GM23338 (cell line): ENCODE data around the gene LYRM9. TPM values are rescaled to one million over a fixed set of nuclear protein-coding genes. Genes with fewer than 3 reads are reported as not detected.

Experiments
- ATAC-seq: fragments of 200-7000 bp; cut with Tn5 transposase; 3 replicates; pipeline ENCODE4 v1.9.1; 2020
- DNase-seq: peaks from one replicate; pipeline ENCODE4 v3.0.0-alpha.2; 2015; ENCODE audit warnings: low spot score
- H2AFZ ChIP-seq: fragments of 200-600 bp; sonication (generic); 2 replicates; pipeline ENCODE4 v1.8.0; 2016; ENCODE audit warnings: antibody characterized with exemption, mild to moderate bottlenecking, moderate library complexity
- H3F3A ChIP-seq: fragments of 200-600 bp; sonication (generic); replicated peaks from 2 replicates; pipeline ENCODE4 v1.8.0; 2017; ENCODE audit warnings: antibody characterized with exemption, mixed run types, low read depth
- H3K27ac ChIP-seq: fragments of 200-600 bp; sonication (generic); 2 replicates; pipeline ENCODE4 v1.6.1; 2016; ENCODE audit warnings: low read depth
- H3K27me3 ChIP-seq: fragments of 200-600 bp; sonication (generic); 2 replicates; pipeline ENCODE4 v1.8.0; 2016; ENCODE audit warnings: mild to moderate bottlenecking, mixed run types, moderate library complexity; ENCODE audit not compliant: insufficient read depth
- H3K36me3 ChIP-seq: fragments of 200-600 bp; sonication (generic); 2 replicates; pipeline ENCODE4 v1.8.0; 2016; ENCODE audit warnings: mild to moderate bottlenecking; ENCODE audit not compliant: insufficient read depth
- H3K4me1 ChIP-seq: fragments of 200-600 bp; sonication (generic); 2 replicates; pipeline ENCODE4 v1.8.0; 2016; ENCODE audit warnings: mild to moderate bottlenecking, moderate library complexity; ENCODE audit not compliant: insufficient read depth
- H3K4me2 ChIP-seq: fragments of 200-600 bp; sonication (generic); 2 replicates; pipeline ENCODE4 v1.7.1; 2017; ENCODE audit warnings: mixed run types
- H3K4me3 ChIP-seq: fragments of 200-600 bp; sonication (generic); 2 replicates; pipeline ENCODE4 v1.6.1; 2016; ENCODE audit warnings: mixed run types
- H3K79me2 ChIP-seq: fragments of 200-600 bp; sonication (generic); replicated peaks from 2 replicates; pipeline ENCODE4 v1.8.0; 2017; ENCODE audit warnings: mild to moderate bottlenecking; ENCODE audit not compliant: insufficient read depth
- H3K9me2 ChIP-seq: fragments of 200-600 bp; sonication (generic); 2 replicates; pipeline ENCODE4 v1.8.0; 2017; ENCODE audit not compliant: insufficient read depth
- H4K20me1 ChIP-seq: fragments of 200-600 bp; sonication (generic); replicated peaks from 2 replicates; pipeline ENCODE4 v1.8.0; 2017; ENCODE audit warnings: mild to moderate bottlenecking; ENCODE audit not compliant: insufficient read depth
- H3K27ac Mint-ChIP-seq: 2 replicates; pipeline ENCODE4 v1.8.0; 2020; ENCODE audit warnings: inconsistent platforms, mild to moderate bottlenecking, moderate library complexity, mixed read lengths
- H3K27me3 Mint-ChIP-seq: 3 replicates; pipeline ENCODE4 v1.8.0; 2022; ENCODE audit warnings: low read depth, mild to moderate bottlenecking, moderate library complexity, mixed read lengths, inconsistent platforms; ENCODE audit not compliant: insufficient read depth, poor library complexity
- H3K36me3 Mint-ChIP-seq: 3 replicates; pipeline ENCODE4 v1.8.0; 2021; ENCODE audit warnings: low read depth, mild to moderate bottlenecking, inconsistent platforms, moderate library complexity, mixed read lengths
- H3K4me1 Mint-ChIP-seq: 3 replicates; pipeline ENCODE4 v1.8.0; 2020; ENCODE audit warnings: mild to moderate bottlenecking, inconsistent platforms, mixed read lengths
- H3K4me3 Mint-ChIP-seq: 3 replicates; pipeline ENCODE4 v1.8.0; 2021; ENCODE audit warnings: moderate library complexity, mild to moderate bottlenecking, inconsistent platforms, mixed read lengths
- H3K9me3 Mint-ChIP-seq: 3 replicates; pipeline ENCODE4 v1.8.0; 2020; ENCODE audit warnings: moderate library complexity, mild to moderate bottlenecking, inconsistent platforms, mixed read lengths
- CREB1 ChIP-seq: fragments of 250-450 bp; sonication (Bioruptor Pico); IDR thresholded peaks from 2 replicates; pipeline ENCODE4 v1.5.0; 2020; ENCODE audit warnings: low read depth, mild to moderate bottlenecking, moderate library complexity
- CTCF ChIP-seq, 2 experiments: fragments of 200-600 bp in 1 of 2; sonication (generic) in 1 of 2; conservative IDR thresholded peaks; 2 replicates each; pipeline versions ENCODE4 v1.5.1 to v1.6.1; 2016 to 2017; ENCODE audit warnings: antibody characterized with exemption in 2 of 2, low read depth in 2 of 2, mild to moderate bottlenecking in 2 of 2, moderate library complexity in 1 of 2
- ETS1 ChIP-seq: IDR thresholded peaks from 2 replicates; pipeline ENCODE4 v1.6.1; 2016; ENCODE audit warnings: antibody characterized with exemption
- EZH2 ChIP-seq: fragments of 200-600 bp; sonication (generic); IDR thresholded peaks from one replicate; pipeline ENCODE4 v1.8.0; 2017; ENCODE audit warnings: antibody characterized with exemption, mild to moderate bottlenecking, low read depth; ENCODE audit not compliant: unreplicated experiment
- EZH2phosphoT487 ChIP-seq: fragments of 200-600 bp; sonication (generic); IDR thresholded peaks from one replicate; pipeline ENCODE4 v1.8.1; 2018; ENCODE audit warnings: antibody characterized with exemption; ENCODE audit not compliant: unreplicated experiment
- JUNB ChIP-seq: IDR thresholded peaks from one replicate; pipeline ENCODE4 v1.6.1; 2016; ENCODE audit warnings: antibody characterized with exemption; ENCODE audit not compliant: unreplicated experiment
- NANOG ChIP-seq: IDR thresholded peaks from 2 replicates; pipeline ENCODE4 v1.6.1; 2016; ENCODE audit warnings: antibody characterized with exemption, borderline replicate concordance
- POLR2AphosphoS5 ChIP-seq: IDR thresholded peaks from 2 replicates; pipeline ENCODE4 v1.6.1; 2016; ENCODE audit warnings: antibody characterized with exemption, low read depth
- REST ChIP-seq: IDR thresholded peaks from one replicate; pipeline ENCODE4 v1.6.1; 2018; ENCODE audit warnings: antibody characterized with exemption; ENCODE audit not compliant: unreplicated experiment
- STAT1 ChIP-seq: IDR thresholded peaks from one replicate; pipeline ENCODE4 v1.6.1; 2016; ENCODE audit warnings: antibody characterized with exemption; ENCODE audit not compliant: unreplicated experiment
- ZNF114 ChIP-seq: fragments of 250-450 bp; sonication (Bioruptor Pico); IDR thresholded peaks from 2 replicates; pipeline ENCODE4 v1.5.0; 2020; ENCODE audit warnings: mild to moderate bottlenecking, moderate library complexity
- ZNF331 ChIP-seq: fragments of 250-450 bp; sonication (Bioruptor Pico); IDR thresholded peaks from 2 replicates; pipeline ENCODE4 v1.5.0; 2020; ENCODE audit warnings: low read depth, mild to moderate bottlenecking, moderate library complexity
- polyA plus RNA-seq: library from polyadenylated mRNA; unstranded; fragments of >200 nt; fragmentation: Nextera tagmentation; extraction: Ambion mirVana; gene quantifications from 2 replicates; pipeline ENCODE4 v1.2.1, GENCODE V29; 2016
- total RNA-seq: library from RNA; depleted of rRNA; stranded (reverse); fragments of >200 nt; shearing (Covaris generic); gene quantifications from 2 replicates; pipeline ENCODE4 v1.2.3, GENCODE V29; 2014
- TF ChIP-seq, protein P1 (sequence below): fragments of 250-450 bp; sonication (Bioruptor Pico); IDR thresholded peaks from 2 replicates; pipeline ENCODE4 v1.5.0; 2020; ENCODE audit warnings: mild to moderate bottlenecking, moderate library complexity

Gene LYRM9
- total and polyA plus RNA-seq, 2 experiments from 2014 or later, result 4.7 to 6.2 TPM

DNA sequence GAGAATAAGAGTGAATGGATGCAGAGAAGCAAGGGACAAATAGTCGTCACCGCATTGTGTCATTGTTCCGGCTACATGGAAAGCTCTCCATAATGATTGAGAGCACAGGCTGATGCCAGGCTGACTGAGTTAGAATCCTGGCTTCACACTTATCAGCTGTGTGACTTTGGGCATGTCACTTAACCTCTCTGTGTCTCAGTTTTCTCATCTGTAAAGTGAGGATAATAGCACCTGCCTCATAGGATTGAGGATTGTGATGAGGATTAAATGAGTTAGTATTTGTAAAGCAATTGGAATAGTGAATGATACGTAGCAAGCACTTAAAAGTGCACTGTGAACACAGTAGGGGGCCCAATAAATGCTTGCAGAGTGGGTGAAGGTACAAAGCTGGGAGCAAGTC is 45.7 kb upstream of the LYRM9 start:
- H4K20me1 ChIP-seq, result no peaks in the 10 kb centered on the region

More for the DNA sequence above, 45.7 kb upstream of the LYRM9 start:
- Histone ChIP-seq H2AFZ (no peak overlapping the region), H3K36me3 (no peaks in the 10 kb centered on the region; the same call in 1 of the 2 replicates), H3K4me3 (no peak overlapping the region), H3F3A (no peaks in the 10 kb centered on the region), H3K79me2 (no peaks in the 10 kb centered on the region), H3K27me3 (no peaks in the 10 kb centered on the region), H3K27ac (no peak overlapping the region), H3K9me2 (no peaks in the 10 kb centered on the region), H3K4me1 (peaks cover 54% of the 10 kb centered on the region), H3K4me2 (no peak overlapping the region)
- peaks cover 42% of the 10 kb centered on the region for H3K4me1 Mint-ChIP-seq
- H3K27me3 Mint-ChIP-seq, result peaks cover 6% of the 10 kb centered on the region
- H3K36me3 Mint-ChIP-seq, result peaks cover 5% of the 10 kb centered on the region; the same call in 1 of the 3 replicates
- DNase-seq, result no peak
- TF ChIP-seq EZH2, result no peak
- TF ChIP-seq JUNB, result no peak
- no peak for TF ChIP-seq CTCF (conservative IDR thresholded peaks at IDR 0.05; ENCODE audit: low read depth in 2 of 2)
- TF ChIP-seq ZNF114 (CRISPR knock-in tag), result no peak
- no peak for TF ChIP-seq STAT1
- TF ChIP-seq ETS1, result no peak
- no peak for TF ChIP-seq POLR2AphosphoS5
- no peak for TF ChIP-seq NANOG
- TF ChIP-seq REST, result no peak
- no peak for TF ChIP-seq CREB1 (CRISPR knock-in tag)
- TF ChIP-seq EZH2phosphoT487, result no peak
- TF ChIP-seq, protein P1, sequence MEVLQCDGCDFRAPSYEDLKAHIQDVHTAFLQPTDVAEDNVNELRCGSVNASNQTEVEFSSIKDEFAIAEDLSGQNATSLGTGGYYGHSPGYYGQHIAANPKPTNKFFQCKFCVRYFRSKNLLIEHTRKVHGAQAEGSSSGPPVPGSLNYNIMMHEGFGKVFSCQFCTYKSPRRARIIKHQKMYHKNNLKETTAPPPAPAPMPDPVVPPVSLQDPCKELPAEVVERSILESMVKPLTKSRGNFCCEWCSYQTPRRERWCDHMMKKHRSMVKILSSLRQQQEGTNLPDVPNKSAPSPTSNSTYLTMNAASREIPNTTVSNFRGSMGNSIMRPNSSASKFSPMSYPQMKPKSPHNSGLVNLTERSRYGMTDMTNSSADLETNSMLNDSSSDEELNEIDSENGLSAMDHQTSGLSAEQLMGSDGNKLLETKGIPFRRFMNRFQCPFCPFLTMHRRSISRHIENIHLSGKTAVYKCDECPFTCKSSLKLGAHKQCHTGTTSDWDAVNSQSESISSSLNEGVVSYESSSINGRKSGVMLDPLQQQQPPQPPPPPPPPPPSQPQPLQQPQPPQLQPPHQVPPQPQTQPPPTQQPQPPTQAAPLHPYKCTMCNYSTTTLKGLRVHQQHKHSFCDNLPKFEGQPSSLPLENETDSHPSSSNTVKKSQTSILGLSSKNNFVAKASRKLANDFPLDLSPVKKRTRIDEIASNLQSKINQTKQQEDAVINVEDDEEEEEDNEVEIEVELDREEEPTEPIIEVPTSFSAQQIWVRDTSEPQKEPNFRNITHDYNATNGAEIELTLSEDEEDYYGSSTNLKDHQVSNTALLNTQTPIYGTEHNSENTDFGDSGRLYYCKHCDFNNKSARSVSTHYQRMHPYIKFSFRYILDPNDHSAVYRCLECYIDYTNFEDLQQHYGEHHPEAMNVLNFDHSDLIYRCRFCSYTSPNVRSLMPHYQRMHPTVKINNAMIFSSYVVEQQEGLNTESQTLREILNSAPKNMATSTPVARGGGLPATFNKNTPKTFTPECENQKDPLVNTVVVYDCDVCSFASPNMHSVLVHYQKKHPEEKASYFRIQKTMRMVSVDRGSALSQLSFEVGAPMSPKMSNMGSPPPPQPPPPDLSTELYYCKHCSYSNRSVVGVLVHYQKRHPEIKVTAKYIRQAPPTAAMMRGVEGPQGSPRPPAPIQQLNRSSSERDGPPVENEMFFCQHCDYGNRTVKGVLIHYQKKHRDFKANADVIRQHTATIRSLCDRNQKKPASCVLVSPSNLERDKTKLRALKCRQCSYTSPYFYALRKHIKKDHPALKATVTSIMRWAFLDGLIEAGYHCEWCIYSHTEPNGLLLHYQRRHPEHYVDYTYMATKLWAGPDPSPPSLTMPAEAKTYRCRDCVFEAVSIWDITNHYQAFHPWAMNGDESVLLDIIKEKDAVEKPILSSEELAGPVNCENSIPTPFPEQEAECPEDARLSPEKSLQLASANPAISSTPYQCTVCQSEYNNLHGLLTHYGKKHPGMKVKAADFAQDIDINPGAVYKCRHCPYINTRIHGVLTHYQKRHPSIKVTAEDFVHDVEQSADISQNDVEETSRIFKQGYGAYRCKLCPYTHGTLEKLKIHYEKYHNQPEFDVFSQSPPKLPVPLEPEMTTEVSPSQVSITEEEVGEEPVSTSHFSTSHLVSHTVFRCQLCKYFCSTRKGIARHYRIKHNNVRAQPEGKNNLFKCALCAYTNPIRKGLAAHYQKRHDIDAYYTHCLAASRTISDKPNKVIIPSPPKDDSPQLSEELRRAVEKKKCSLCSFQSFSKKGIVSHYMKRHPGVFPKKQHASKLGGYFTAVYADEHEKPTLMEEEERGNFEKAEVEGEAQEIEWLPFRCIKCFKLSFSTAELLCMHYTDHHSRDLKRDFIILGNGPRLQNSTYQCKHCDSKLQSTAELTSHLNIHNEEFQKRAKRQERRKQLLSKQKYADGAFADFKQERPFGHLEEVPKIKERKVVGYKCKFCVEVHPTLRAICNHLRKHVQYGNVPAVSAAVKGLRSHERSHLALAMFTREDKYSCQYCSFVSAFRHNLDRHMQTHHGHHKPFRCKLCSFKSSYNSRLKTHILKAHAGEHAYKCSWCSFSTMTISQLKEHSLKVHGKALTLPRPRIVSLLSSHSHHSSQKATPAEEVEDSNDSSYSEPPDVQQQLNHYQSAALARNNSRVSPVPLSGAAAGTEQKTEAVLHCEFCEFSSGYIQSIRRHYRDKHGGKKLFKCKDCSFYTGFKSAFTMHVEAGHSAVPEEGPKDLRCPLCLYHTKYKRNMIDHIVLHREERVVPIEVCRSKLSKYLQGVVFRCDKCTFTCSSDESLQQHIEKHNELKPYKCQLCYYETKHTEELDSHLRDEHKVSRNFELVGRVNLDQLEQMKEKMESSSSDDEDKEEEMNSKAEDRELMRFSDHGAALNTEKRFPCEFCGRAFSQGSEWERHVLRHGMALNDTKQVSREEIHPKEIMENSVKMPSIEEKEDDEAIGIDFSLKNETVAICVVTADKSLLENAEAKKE (CRISPR knock-in tag), result no peak
- no peak for TF ChIP-seq ZNF331 (CRISPR knock-in tag)
- no peak overlapping the region for H3K27ac Mint-ChIP-seq
- no peak overlapping the region for H3K4me3 Mint-ChIP-seq
- peaks cover 5% of the 10 kb centered on the region; the same call in 2 of the 3 replicates for H3K9me3 Mint-ChIP-seq
- no peak for ATAC-seq
